Endothelial cell of umbilical vein (primary cell): ENCODE results near the gene CLDN19. TPM values are rescaled to one million over a fixed set of nuclear protein-coding genes. Genes with fewer than 3 reads are reported as not detected.

Experiments used
- BruUV-seq: library from RNA; stranded (reverse); fragments of 400-500 nt; replicated peaks from 2 replicates; lab custom pipeline; 2021; lab: Mats Ljungman, UMichigan
- CTCF ChIA-PET: fragments of 300-600, 350-600 bp; sonication (Branson Sonifier 250); formaldehyde crosslinking; loops from one replicate; lab custom pipeline; 2021; ENCODE audit warnings: antibody characterized with exemption, inconsistent platforms; lab: Charles Lee
- POLR2A ChIA-PET: fragments of 300-600, 350-600 bp; sonication (Branson Sonifier 250); formaldehyde crosslinking; loops from one replicate; lab custom pipeline; 2021; ENCODE audit warnings: antibody characterized with exemption, inconsistent platforms; lab: Charles Lee
- DNase-seq: peaks from one replicate; pipeline ENCODE4 v3.0.0-alpha.2; 2011; ENCODE audit warnings: low read depth, low spot score
- FAIRE-seq: peaks from 2 replicates; lab custom pipeline; 2011; peaks lifted over from hg19 to GRCh38; lab: Jason Lieb, UNC
- H2AFZ ChIP-seq: 2 replicates; pipeline ENCODE4 v1.6.0; 2012; ENCODE audit warnings: low read depth, low read length, control low read depth, inconsistent platforms
- H3K27ac ChIP-seq: 2 replicates; pipeline ENCODE4 v1.5.1; 2011; ENCODE audit warnings: low read depth, mild to moderate bottlenecking, control low read depth, low read length, moderate library complexity; ENCODE audit not compliant: insufficient read depth
- H3K27me3 ChIP-seq, 2 experiments: 2 replicates each; pipeline versions ENCODE4 v1.6.0 to v1.6.1; 2011; ENCODE audit warnings: low read length in 2 of 2, mixed read lengths in 1 of 2; ENCODE audit not compliant: control insufficient read depth in 2 of 2, insufficient read depth in 2 of 2
- H3K36me3 ChIP-seq, 2 experiments: 2 replicates in 1 of 2; 3 replicates in 1 of 2; pipeline ENCODE4 v1.5.1; 2011; ENCODE audit warnings: low read length in 2 of 2, mild to moderate bottlenecking in 1 of 2, moderate library complexity in 1 of 2; ENCODE audit not compliant: control insufficient read depth in 2 of 2, insufficient read depth in 2 of 2; ENCODE audit errors: extremely low read depth in 1 of 2
- H3K4me1 ChIP-seq: 3 replicates; pipeline ENCODE4 v1.5.1; 2011; ENCODE audit warnings: mild to moderate bottlenecking, low read length; ENCODE audit not compliant: control insufficient read depth, insufficient read depth; ENCODE audit errors: extremely low read depth
- H3K4me2 ChIP-seq: 2 replicates; pipeline ENCODE4 v1.6.1; 2011; ENCODE audit warnings: low read length, control low read depth, mixed read lengths; ENCODE audit not compliant: insufficient read depth
- H3K4me3 ChIP-seq, 3 experiments: fragments of 200-600 bp in 1 of 3; sonication (generic), shearing (Covaris generic) in 1 of 3; replicated peaks in 1 of 3; 2 replicates each; pipeline ENCODE4 v1.5.1; 2011 to 2016; ENCODE audit warnings: control low read depth in 3 of 3, low read length in 3 of 3, mild to moderate bottlenecking in 2 of 3, inconsistent platforms in 1 of 3, low read depth in 1 of 3, moderate library complexity in 1 of 3; ENCODE audit not compliant: insufficient read depth in 1 of 3
- H3K79me2 ChIP-seq: 2 replicates; pipeline ENCODE4 v1.6.0; 2012; ENCODE audit warnings: low read length, inconsistent platforms; ENCODE audit not compliant: control insufficient read depth, insufficient read depth
- H3K9ac ChIP-seq: replicated peaks from 2 replicates; pipeline ENCODE3; 2011; ENCODE audit warnings: low read length, control low read depth; ENCODE audit not compliant: insufficient read depth; ENCODE audit errors: extremely low read depth
- H3K9me1 ChIP-seq: replicated peaks from 3 replicates; pipeline ENCODE4 v1.6.0; 2011; ENCODE audit warnings: mild to moderate bottlenecking, low read length; ENCODE audit not compliant: control insufficient read depth, insufficient read depth; ENCODE audit errors: extremely low read depth
- H3K9me3 ChIP-seq: replicated peaks from 2 replicates; pipeline ENCODE4 v1.5.1; 2012; ENCODE audit warnings: low read length, inconsistent platforms; ENCODE audit not compliant: control insufficient read depth, insufficient read depth
- H4K20me1 ChIP-seq: replicated peaks from 2 replicates; pipeline ENCODE3; 2011; ENCODE audit warnings: mild to moderate bottlenecking, low read length; ENCODE audit not compliant: control insufficient read depth, insufficient read depth; ENCODE audit errors: extremely low read depth
- CTCF ChIP-seq, 2 donors: IDR thresholded peaks; 1 replicate in 1 of 2; 2 replicates in 1 of 2; pipeline ENCODE4 v1.5.1; 2011; ENCODE audit warnings: low read length in 2 of 2, mild to moderate bottlenecking in 2 of 2, moderate library complexity in 2 of 2, control low read depth in 1 of 2, inconsistent platforms in 1 of 2, low read depth in 1 of 2; ENCODE audit not compliant: insufficient read depth in 1 of 2; ENCODE audit errors: extremely low read depth in 1 of 2
- EZH2 ChIP-seq: IDR thresholded peaks from 2 replicates; pipeline ENCODE4 v1.6.1; 2012; ENCODE audit warnings: borderline replicate concordance, low read depth, mild to moderate bottlenecking, moderate library complexity, low read length, inconsistent platforms; ENCODE audit not compliant: severe bottlenecking
- GATA2 ChIP-seq: IDR thresholded peaks from 2 replicates; pipeline ENCODE4 v1.7.0; 2011; ENCODE audit warnings: low read depth, mild to moderate bottlenecking, moderate library complexity, mixed read lengths, low read length; ENCODE audit not compliant: insufficient read length, insufficient read depth
- JUN ChIP-seq: IDR thresholded peaks from 2 replicates; pipeline ENCODE4 v1.6.1; 2011; ENCODE audit warnings: borderline replicate concordance, low read depth; ENCODE audit not compliant: insufficient read length, insufficient read depth
- MAX ChIP-seq: IDR thresholded peaks from 2 replicates; pipeline ENCODE4 v1.6.1; 2011; ENCODE audit not compliant: insufficient read depth, insufficient read length
- MYC ChIP-seq: IDR thresholded peaks from one replicate; pipeline ENCODE4 v1.6.1; 2011; ENCODE audit warnings: mild to moderate bottlenecking, low read depth, low read length
- POLR2A ChIP-seq: IDR thresholded peaks from 2 replicates; pipeline ENCODE4 v1.6.1; 2012; ENCODE audit warnings: low read depth, mild to moderate bottlenecking, control low read depth, low read length
- POLR2AphosphoS5 ChIP-seq: IDR thresholded peaks from 2 replicates; pipeline ENCODE4 v1.6.1; 2012; ENCODE audit warnings: low read depth, mild to moderate bottlenecking, control low read depth, low read length, moderate library complexity; ENCODE audit not compliant: insufficient read depth
- dilution Hi-C: fragments of 300-500 bp; cut with MboI; formaldehyde crosslinking; loops from one replicate; pipeline ENCODE4 v1.15.0; 2019; ENCODE audit warnings: low sequenced_read_pairs; ENCODE audit not compliant: extremely low pct_ligation_motif_present
- intact Hi-C: fragments of 100-400 bp; cut with micrococcal nuclease; formaldehyde crosslinking; loops from one replicate; pipeline ENCODE4 v1.10.0; 2022
- polyA plus RNA-seq, 4 experiments: library from polyadenylated mRNA; depleted of rRNA in 3 of 4; stranded (reverse) in 3 of 4; unstranded in 1 of 4; fragments of >200 nt; gene quantifications; 2 replicates each; pipeline versions ENCODE4 v1.2.1 to v1.2.3, GENCODE V29; 2011 to 2012; ENCODE audit warnings: missing spikeins in 1 of 4
- total RNA-seq: library from RNA; stranded (reverse); gene quantifications from 2 replicates; pipeline ENCODE4 v1.2.3, GENCODE V29; 2021

Gene CLDN19
- total and polyA plus RNA-seq, 2 donors (not counting 3 experiments of a cell fraction or from before 2014, with no cell fraction given), result not detected

DNA sequence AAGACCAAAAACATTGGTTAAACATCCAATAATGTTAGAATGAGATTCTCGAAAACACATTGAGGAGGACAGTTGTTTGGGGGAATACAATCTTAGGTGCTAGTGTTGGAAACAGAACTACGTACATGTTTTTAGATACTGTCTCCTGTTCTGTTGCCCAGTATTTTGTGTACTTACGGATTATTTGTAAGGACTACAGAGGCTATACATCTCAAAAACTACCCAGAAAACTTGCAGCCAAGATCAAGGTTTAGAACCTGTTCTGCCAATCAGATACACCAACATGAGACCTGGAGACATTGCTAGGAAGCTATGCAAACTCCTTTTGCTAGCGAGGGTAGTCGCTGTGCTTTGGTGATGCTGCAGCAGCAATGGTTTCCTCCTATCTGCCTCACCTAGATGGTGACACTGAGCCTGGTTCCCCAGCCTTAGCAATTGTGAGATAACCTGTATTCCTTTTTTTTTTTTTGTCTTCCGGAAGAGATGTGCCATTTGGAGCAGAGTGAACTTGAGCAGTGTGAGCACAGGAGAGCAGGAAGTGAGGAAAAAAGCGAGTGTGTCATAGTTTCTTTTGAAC is 36.1 kb downstream of the CLDN19 start:
- Histone ChIP-seq H3K4me2 (no peak overlapping the region), H3K79me2 (peaks cover 45% of the 10 kb centered on the region), H4K20me1 (peaks cover 3% of the 10 kb centered on the region), H3K4me3 (no peak overlapping the region), H3K4me1 (no peaks in the 10 kb centered on the region), H3K27me3 (no peaks in the 10 kb centered on the region), H3K27ac (no peak overlapping the region), H3K9me3 (no peaks in the 10 kb centered on the region), H3K9ac (no peak overlapping the region), H2AFZ (no peak overlapping the region), H3K36me3 (peaks cover 29% of the 10 kb centered on the region in 2 experiments), H3K9me1 (no peaks in the 10 kb centered on the region)
- POLR2A ChIA-PET, result no interaction called here
- TF ChIP-seq EZH2, result no peak
- no peak for TF ChIP-seq POLR2A
- TF ChIP-seq MYC, result no peak
- TF ChIP-seq GATA2, result no peak
- TF ChIP-seq POLR2AphosphoS5, result peak; percentile 12
- TF ChIP-seq JUN, result no peak
- no peak for TF ChIP-seq CTCF (IDR thresholded peaks at IDR 0.05; ENCODE audit: extremely low read depth in 1 of 2, insufficient read depth in 1 of 2, low read depth in 1 of 2, low read length in 2 of 2)
- no peak for TF ChIP-seq MAX
- intact Hi-C loops (no loop called here), dilution Hi-C loops (no loop called here)
- no TSS peak for BruUV-seq
- DNase-seq, result no peak
- FAIRE-seq, result no peak
- CTCF ChIA-PET, result no interaction called here
